Stomach (tissue), 9 donors: ENCODE results near the gene TIMELESS. TPM values are rescaled to one million over a fixed set of nuclear protein-coding genes. Genes with fewer than 3 reads are reported as not detected.
A peak's percentile ranks its signal among the peaks of the same experiment; 100 is the strongest.

Experiments used
- DNase-seq, 2 donors: peaks; one replicate each; pipeline versions ENCODE4 v3.0.0 to v3.0.0-alpha.2; 2013 to 2019
- H3K27ac ChIP-seq, 5 donors: fragments of 200-600 bp in 4 of 5; sonication (generic) in 4 of 5; one replicate each; pipeline ENCODE4 v1.5.1; 2013 to 2019; ENCODE audit warnings: mild to moderate bottlenecking in 1 of 5, moderate library complexity in 1 of 5
- H3K27me3 ChIP-seq, 3 donors: fragments of 200-600 bp; sonication (generic); one replicate each; pipeline ENCODE4 v1.5.1; 2017 to 2019; ENCODE audit warnings: mixed run types in 1 of 3
- H3K36me3 ChIP-seq, 4 donors: fragments of 200-600 bp; sonication (generic); 1 replicate in 3 of 4; 2 replicates in 1 of 4; pipeline ENCODE4 v1.5.1; 2016 to 2019
- H3K4me1 ChIP-seq, 4 donors: fragments of 200-600 bp; sonication (generic); one replicate each; pipeline ENCODE4 v1.5.1; 2016 to 2019
- H3K4me3 ChIP-seq, 4 donors: fragments of 200-600 bp; sonication (generic) in 3 of 4; one replicate each; pipeline ENCODE4 v1.5.1; 2016 to 2019; ENCODE audit warnings: mild to moderate bottlenecking in 1 of 4
- H3K9me3 ChIP-seq, 4 donors: fragments of 200-600 bp; sonication (generic); one replicate each; pipeline ENCODE4 v1.5.1; 2016 to 2019
- EP300 ChIP-seq: sonication (generic); formaldehyde crosslinking; IDR thresholded peaks from one replicate; pipeline ENCODE4 v1.6.1; 2017; ENCODE audit warnings: antibody characterized with exemption
- POLR2A ChIP-seq, 4 donors: fragments of 450-650 bp; IDR thresholded peaks; one replicate each; pipeline ENCODE4 v1.6.1; 2016; ENCODE audit warnings: antibody characterized with exemption in 4 of 4, control low read depth in 2 of 4, mild to moderate bottlenecking in 1 of 4, moderate library complexity in 1 of 4
- POLR2AphosphoS5 ChIP-seq, 3 donors: sonication (generic); formaldehyde crosslinking; IDR thresholded peaks; one replicate each; pipeline ENCODE4 v1.6.1; 2016; ENCODE audit warnings: antibody characterized with exemption in 3 of 3
- WGBS, 5 donors: extraction: QIAGEN DNeasy Blood & Tissue Kit in 3 of 5; methylation state at CpG; one replicate each; pipeline versions ENCODE4 v1.1.5 to v1.1.7; 2013 to 2018; 5-methylcytosine and 5-hydroxymethylcytosine counted together
- intact Hi-C: fragments of 100-400 bp; cut with DNase I; formaldehyde crosslinking; loops from one replicate; pipeline ENCODE4 v1.15.1; 2023; ENCODE audit warnings: low total_unique reads
- polyA plus RNA-seq, 3 donors: library from polyadenylated mRNA; stranded (reverse); fragments of 200-250 nt; gene quantifications; one replicate each; pipeline ENCODE4 v1.2.3, GENCODE V29; 2013
- total RNA-seq, 5 donors: library from RNA; depleted of rRNA; stranded (reverse); fragments of >200 nt; gene quantifications; one replicate each; pipeline versions ENCODE4 v1.1.0 to v1.2.3, GENCODE V29; 2014 to 2016
- TF ChIP-seq, protein P1 (sequence below), 7 experiments: fragments of 450-650 bp in 4 of 7; fragments of 200-600 bp in 3 of 7; sonication (generic) in 3 of 7; IDR thresholded peaks; one replicate each; pipeline ENCODE4 v1.5.1; 2016 to 2019; ENCODE audit warnings: antibody characterized with exemption in 7 of 7, control low read depth in 2 of 7, mild to moderate bottlenecking in 1 of 7
- donor health status: healthy with polysubstance abuse.
- donor health status: Bipolar disorder and iron deficiency.
- donor health status: healthy.

TIMELESS gene
- total and polyA plus RNA-seq, 8 donors: 3.8 to 64.7 (median 6.3) TPM

- DNase-seq: no peak
- TF ChIP-seq POLR2AphosphoS5 (IDR thresholded peaks at IDR 0.05) (no peak), POLR2A (IDR thresholded peaks at IDR 0.05) (no peak)
- TF ChIP-seq, protein P1, sequence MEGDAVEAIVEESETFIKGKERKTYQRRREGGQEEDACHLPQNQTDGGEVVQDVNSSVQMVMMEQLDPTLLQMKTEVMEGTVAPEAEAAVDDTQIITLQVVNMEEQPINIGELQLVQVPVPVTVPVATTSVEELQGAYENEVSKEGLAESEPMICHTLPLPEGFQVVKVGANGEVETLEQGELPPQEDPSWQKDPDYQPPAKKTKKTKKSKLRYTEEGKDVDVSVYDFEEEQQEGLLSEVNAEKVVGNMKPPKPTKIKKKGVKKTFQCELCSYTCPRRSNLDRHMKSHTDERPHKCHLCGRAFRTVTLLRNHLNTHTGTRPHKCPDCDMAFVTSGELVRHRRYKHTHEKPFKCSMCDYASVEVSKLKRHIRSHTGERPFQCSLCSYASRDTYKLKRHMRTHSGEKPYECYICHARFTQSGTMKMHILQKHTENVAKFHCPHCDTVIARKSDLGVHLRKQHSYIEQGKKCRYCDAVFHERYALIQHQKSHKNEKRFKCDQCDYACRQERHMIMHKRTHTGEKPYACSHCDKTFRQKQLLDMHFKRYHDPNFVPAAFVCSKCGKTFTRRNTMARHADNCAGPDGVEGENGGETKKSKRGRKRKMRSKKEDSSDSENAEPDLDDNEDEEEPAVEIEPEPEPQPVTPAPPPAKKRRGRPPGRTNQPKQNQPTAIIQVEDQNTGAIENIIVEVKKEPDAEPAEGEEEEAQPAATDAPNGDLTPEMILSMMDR (IDR thresholded peaks at IDR 0.05): no peak
- no peaks in the 10 kb centered on the region for H3K27me3 ChIP-seq
- H3K36me3 ChIP-seq: peaks cover 12 to 91% (median 80%) of the 10 kb centered on the region in 4 donors
- H3K9me3 ChIP-seq: no peaks in the 10 kb centered on the region
- WGBS, 5 donors: 75 to 94% (median 87%) methylated on average over 1 of the region's 1 CpG
- intact Hi-C loops: no loop called here
- no peak overlapping the region for H3K27ac ChIP-seq
- H3K4me1 ChIP-seq: no peaks in the 10 kb centered on the region
- H3K4me3 ChIP-seq: no peak overlapping the region
These were observed 24.0 kb downstream of the TIMELESS start for GRCh38 chr12:56425193-56425592.

- Histone ChIP-seq H3K4me3 (no peak overlapping the region), H3K27ac (no peak overlapping the region), H3K27me3 (no peaks in the 10 kb centered on the region), H3K9me3 (no peaks in the 10 kb centered on the region), H3K4me1 (no peaks in the 10 kb centered on the region), H3K36me3 (peaks cover 8 to 77% (median 66%) of the 10 kb centered on the region in 4 donors)
- TF ChIP-seq POLR2A (IDR thresholded peaks at IDR 0.05) (no peak), EP300 (no peak)
- no peak for DNase-seq
- intact Hi-C loops: no loop called here
- 80 to 86% (median 83%) methylated on average over 6 of the region's 6 CpGs for WGBS, 5 donors
These were observed 28.8 kb downstream of the TIMELESS start for GRCh38 chr12:56420411-56420810.

DNA sequence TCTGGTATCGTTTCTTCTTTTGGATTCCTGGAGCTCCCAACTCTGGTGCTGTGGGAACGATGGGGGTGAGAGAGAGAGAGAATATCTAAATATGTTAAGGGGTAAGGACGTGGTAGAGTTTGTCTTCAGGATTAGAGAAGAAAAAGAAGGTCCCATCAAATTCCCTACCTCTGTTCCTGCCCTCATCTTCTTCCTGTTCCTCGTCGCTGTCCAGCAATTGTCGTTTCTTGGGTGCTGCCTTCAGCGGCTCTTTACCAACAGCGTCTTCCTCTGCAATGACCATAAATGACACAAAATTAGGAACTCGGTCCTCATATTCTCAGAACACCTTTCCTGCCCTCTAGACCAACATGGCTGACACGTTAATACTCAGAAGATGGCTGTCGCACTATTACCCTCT, 31.5 kb downstream of the TIMELESS start:
- no peak for TF ChIP-seq EP300
- TF ChIP-seq, protein P1 (IDR thresholded peaks at IDR 0.05): no peak
- no peak for TF ChIP-seq POLR2AphosphoS5 (IDR thresholded peaks at IDR 0.05)
- no peak for TF ChIP-seq POLR2A (IDR thresholded peaks at IDR 0.05)
- Histone ChIP-seq H3K27ac (no peak overlapping the region), H3K4me1 (no peaks in the 10 kb centered on the region), H3K36me3 (peaks cover 8 to 56% (median 42%) of the 10 kb centered on the region in 4 donors), H3K4me3 (no peak overlapping the region), H3K9me3 (no peaks in the 10 kb centered on the region), H3K27me3 (no peaks in the 10 kb centered on the region)
- intact Hi-C loops: no loop called here
- WGBS, 5 donors: 91 to 96% (median 94%) methylated on average over 11 of the region's 11 CpGs
- DNase-seq: no peak

DNA sequence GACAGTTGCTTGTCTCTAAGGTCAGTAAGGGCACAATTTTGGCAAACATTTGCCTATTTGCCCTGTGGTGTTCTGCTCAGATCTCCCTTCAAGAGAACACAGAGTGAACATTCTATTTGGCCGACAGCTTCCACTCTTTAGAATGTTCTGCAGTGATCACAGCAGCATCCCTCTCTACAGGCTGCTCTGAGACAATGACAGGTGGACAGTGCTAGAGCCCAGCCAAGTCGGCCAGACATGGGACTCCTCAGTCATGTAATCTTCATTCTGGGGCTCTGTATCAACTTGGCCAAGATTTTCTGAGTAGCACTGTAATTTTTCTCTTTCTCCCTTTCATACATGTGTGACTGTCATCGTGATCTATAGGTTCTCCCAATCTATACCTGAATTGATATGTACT, 34.8 kb downstream of the TIMELESS start:
- WGBS, 5 donors: 82 to 98% (median 92%) methylated on average over 3 of the region's 3 CpGs
- H3K36me3 ChIP-seq: peaks cover 0 to 27% (median 14%) of the 10 kb centered on the region in 4 donors
- no peak overlapping the region for H3K4me3 ChIP-seq
- no peak overlapping the region for H3K27ac ChIP-seq
- no peaks in the 10 kb centered on the region for H3K4me1 ChIP-seq
- no peaks in the 10 kb centered on the region for H3K9me3 ChIP-seq
- no peak for TF ChIP-seq POLR2AphosphoS5 (IDR thresholded peaks at IDR 0.05)
- TF ChIP-seq, protein P1 (IDR thresholded peaks at IDR 0.05): no peak
- no peak for TF ChIP-seq EP300
- no peak for TF ChIP-seq POLR2A (IDR thresholded peaks at IDR 0.05)
- intact Hi-C loops: no loop called here
- no peaks in the 10 kb centered on the region for H3K27me3 ChIP-seq
- DNase-seq: no peak

DNA sequence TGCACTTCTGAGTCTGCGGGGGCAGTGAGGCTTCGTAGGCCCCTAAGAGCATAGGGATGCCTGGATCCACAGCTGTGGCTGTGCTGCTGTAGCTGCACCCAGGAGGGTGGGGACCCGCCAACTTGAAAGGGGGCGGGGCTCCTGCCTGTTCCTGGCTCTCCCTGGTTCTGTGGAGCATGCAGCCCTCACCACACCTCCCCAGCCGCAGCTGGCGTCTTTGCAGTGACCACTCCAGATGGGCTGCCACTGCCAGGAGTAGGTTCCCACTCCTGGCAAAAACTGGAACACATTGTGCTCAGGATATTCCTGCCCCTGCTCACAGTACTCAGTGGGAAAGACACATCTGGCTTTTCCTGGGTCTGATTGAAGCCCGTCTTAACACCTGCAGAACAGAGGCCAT, 35.8 kb downstream of the TIMELESS start:
- 65 to 90% (median 77%) methylated on average over 1 to 7 of the region's 7 CpGs for WGBS, 5 donors

More for the DNA sequence above, 35.8 kb downstream of the TIMELESS start:
- peak in 1 of 2 donors; percentile 22 for DNase-seq
- TF ChIP-seq, protein P1 (IDR thresholded peaks at IDR 0.05): no peak
- TF ChIP-seq POLR2AphosphoS5 (IDR thresholded peaks at IDR 0.05) (no peak), POLR2A (IDR thresholded peaks at IDR 0.05) (no peak), EP300 (no peak)
- Histone ChIP-seq H3K4me1 (no peaks in the 10 kb centered on the region), H3K27me3 (no peaks in the 10 kb centered on the region), H3K27ac (no peak overlapping the region), H3K4me3 (no peak overlapping the region), H3K9me3 (no peaks in the 10 kb centered on the region), H3K36me3 (peaks cover 0 to 19% (median 13%) of the 10 kb centered on the region in 4 donors)
- intact Hi-C loops: no loop called here
